Inferior parietal cortex (tissue), 1 donor: Measurements from ENCODE around the gene TAGLN3.

ENCODE experiments used
- DNase-seq: peaks from one replicate; pipeline ENCODE4 v3.0.0-alpha.2; 2016; ENCODE audit errors: extremely low spot score

Gene TAGLN3

DNA sequence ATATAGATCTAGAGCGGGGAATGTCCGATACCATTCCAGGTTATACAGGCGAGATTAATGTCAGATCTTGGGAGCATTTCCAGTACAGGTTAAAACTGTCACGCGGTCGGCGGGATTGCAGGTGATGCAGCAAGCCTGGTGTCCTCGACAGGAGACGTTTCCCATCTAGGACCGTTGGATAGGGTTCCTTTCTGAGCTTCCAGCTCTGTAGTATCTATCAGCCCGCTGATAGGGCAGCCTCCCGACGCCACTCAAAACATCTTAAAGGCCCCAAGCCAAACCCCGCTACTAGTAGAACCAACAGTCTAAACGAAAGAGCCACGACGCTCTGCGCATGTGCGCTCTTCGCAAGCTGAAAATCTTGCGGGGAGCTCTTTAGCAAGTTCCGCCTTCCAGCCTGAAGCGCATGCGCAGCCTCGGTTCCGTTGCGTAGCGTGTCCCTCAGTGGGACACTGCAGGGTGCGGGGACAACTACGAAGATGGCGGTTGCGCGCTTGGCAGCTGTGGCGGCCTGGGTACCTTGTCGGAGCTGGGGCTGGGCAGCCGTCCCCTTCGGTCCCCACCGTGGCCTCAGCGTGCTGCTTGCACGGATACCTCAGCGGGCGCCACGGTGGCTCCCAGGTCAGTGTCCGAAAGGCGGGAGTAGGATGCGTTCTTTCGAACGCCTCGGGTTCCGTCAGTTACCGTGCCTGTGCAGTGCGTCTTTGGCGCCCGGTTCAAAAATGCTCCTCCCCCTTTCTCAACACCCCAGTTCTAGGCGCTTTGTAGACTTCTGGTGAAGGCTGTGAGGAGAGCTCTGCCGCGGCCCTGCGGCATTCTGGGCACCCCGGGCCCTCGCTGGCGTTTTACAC lies 19.9 kb upstream of the TAGLN3 start, which contains the start of gene ABHD10:
Gene ABHD10 (plus strand): TSS at position 444 of the 851 bp plus-strand sequence. CDS start 36 bp downstream, at position 480.
- peak; percentile 99 for DNase-seq

DNA sequence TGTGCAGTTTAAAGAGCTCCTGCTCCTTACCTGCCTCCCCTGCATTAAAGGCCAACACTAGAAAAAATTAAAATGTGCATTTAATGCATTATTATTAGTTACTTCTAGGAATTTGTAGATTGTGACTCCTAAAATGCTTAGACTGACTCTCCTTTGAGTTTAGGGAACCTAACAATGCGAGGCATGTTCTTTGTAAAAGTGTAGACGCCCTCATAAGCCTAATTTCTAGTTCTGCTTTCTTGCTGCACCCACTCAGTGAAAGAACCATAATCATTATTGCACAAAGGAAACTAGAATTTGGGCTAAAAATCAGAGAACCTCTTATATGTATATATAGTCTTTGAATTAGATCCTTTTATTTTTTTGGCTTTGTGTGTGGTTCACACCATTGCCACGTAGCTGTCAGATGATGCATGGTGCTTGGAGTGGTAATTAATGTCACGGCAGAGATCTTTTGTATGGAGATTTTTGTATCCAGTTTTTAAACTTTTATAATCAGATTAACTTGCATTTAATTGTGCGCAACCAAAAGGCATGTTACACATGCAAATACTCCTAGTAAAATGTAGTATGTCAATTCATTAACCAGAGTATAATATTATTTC lies 19.2 kb upstream of the TAGLN3 start:
- DNase-seq: peak; percentile 50

DNA sequence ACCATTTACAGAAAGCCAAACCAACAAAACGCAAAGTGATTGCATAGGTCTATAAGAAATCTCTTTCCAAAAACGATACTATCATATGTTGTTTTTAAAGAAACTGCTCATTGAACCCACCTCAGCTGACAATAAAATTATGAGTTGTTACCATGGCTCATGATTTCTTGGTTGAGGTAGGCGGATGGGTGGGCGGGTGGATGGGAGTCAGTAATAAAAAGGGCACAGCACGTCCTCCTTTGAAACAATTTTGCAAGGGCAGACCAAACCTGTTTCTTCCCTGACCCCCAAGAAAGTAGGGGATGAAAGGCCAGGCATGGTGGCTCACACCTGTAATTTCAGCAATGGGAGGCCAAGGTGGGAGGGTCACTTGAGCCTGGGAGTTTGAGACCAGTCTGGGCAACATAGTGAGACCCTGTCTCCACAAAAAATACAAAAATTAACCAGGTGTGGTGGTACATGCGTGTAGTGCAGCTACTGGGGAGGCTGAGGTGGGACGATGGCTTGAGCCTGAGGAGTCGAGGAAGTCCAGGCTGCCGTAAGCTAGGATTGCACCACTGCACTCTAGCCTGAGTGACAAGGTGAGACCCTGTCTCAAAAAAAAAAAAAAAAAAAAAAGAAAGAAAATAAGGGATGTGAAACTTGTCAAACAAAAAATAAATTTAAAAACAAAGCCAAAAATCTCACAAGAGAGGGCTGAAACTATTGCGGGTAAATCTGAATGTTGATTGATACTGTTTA lies 17.8 kb upstream of the TAGLN3 start:
- DNase-seq: no peak

DNA sequence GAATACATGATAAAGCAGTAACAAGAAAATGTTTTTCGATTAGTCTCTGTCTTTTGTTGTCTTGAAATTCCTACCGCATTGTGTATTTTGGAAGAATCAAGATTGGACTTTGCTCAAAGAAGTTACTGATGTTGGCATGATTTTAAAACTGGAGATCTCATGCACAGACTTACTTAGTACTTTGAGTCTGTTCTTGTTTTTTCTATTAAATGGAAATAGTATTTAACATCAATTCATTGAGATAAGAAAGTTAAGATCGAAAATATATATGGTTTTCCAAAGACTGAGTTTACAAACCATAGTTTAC lies 17.3 kb upstream of the TAGLN3 start:
- DNase-seq: no peak

DNA sequence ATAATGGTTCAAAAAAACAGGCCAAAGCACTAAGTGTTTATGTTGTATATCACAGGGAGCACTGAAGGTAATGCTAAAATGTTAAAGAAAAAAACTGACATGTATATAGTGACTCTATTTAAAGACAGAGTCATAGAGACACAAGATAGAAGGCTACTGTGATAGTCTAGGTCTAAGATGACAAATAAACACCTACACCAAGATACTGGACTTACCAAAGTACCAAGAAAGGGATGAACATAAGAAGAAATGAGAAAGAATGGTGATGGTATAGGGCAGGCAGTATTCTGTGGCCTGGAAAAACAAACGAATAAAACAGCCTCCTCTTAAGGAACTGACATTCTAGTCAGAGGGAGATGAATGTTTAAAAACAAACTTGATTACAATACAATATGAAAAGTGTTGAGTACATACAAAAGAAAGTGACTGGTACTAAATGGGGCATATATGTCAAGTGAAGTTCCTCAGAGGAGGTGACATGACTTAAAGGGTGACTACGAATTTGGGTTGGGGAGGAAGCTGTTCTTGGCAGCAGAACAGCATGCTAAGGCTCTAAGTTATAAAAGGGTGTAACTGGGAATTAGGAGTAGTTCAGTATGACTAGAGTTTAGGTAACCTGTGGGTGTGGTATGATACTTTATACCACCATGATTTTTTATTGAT lies 14.0 kb upstream of the TAGLN3 start:
- no peak for DNase-seq

DNA sequence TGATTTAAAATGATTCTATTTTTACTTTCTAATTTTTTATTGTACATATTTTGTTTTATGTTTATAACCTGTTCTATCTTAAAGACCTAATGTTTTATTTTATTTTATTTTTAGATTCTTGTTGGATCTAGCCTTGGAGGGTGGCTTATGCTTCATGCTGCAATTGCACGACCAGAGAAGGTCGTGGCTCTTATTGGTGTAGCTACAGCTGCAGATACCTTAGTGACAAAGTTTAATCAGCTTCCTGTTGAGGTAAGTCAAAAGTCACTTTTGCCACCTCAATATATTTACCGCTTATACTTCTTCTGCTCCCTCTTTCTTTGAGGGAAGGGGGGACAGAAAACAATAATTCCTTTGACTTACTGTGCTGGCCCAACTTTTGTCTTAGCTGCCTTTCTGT lies 11.9 kb upstream of the TAGLN3 start:
- no peak for DNase-seq

DNA sequence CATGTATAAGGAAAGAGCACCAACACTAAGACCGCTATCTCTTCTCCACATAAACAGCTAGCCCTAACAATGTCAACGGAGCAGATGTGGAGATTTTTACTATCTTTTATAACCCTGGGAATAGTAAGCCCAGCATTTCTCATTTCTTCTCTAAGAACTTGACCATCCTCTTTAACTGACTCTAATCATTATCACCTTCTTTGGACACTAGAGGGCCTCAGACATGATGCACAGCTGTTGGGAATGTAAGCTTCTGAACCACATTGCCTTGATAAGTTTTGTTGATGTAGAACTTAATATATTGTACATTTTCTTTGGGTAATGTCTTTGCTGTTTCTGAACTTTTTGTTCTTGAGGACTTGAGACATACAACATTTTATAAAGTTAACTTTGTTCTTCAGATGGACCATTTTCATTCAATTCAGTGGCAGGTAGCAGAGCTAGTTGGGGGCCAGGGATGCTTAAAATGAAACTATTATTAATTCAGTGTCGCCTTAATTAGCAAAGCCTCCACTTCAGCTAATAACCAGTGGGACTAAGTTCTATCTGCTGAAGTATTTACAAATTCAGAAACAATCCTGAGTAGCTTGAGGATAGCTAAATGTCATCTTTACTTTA lies 9.6 kb upstream of the TAGLN3 start:
- DNase-seq: peak; percentile 77

DNA sequence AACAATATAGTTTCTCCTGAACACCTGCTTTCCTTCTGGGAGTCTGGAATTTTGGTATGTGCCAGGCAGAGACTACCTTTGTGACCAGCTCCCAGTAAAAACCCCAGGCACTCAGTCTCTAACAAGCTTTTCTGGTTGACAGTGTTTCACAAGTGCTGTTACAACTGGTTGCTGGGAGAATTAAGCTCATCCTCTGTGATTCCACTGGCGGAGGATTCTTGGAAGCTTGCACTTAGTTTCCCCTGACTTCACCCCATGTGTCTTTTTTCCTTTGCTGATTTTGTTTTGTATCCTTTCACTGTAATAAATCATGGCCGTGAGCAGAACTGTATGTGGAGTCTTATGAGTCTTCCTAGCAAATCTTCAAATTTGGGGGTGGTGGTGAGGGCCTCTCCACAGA lies 5.7 kb upstream of the TAGLN3 start:
- DNase-seq: no peak

DNA sequence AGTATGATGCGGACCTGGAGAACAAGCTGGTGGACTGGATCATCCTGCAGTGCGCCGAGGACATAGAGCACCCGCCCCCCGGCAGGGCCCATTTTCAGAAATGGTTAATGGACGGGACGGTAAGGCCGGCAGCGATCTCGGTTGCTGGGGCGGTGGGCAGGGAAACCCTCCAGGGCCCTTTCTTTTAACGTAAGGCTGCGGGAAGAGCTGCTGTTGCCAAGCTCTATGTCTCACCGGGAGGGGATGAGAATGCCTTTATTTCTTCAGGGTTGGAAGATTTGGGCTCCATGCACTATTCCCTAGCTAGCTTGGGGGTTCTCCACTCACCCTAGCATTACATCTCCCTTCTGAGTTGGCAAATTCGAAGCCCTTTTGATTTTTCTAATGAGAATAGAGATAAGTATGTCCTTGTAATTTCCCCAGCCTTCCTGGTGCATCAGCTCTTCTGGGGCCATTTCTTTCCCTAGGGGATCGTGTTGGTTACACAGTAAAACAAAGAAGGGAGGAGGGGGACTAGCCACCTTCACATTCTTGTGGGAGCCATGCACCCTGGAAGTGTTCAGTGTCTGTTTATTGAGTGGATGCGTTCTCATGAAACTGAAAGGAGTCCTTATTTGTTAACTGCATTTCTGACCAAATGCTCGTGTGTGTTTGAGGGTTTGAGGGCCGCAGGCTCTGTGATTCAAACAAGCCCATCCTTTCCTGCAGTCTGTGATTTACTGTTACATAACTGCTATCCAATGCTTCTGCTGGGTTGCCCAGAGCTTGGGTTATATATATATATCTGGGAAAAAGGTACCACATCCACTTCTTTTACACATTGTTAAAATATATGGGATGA lies 982 bp downstream of the TAGLN3 start:
- DNase-seq: peak; percentile 59

DNA sequence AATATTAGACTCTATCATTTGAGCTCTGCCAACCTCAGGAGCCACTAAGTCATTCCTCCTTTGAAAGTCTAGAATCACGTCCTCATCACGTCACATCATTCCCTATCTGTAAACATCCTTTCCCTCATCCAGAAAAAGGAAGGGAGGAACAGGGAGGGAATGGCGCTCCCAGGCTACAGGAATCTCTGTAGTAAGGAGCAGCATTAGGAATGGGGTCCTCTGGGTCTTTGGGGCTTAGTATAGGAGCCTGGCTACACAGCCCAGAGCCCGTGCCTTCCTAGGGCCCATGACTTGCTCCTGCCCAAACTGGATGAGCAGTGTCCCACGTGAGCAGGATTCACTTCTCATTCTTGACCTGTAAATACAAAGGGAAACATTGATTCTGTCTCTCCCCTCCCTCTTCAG lies 1.6 kb downstream of the TAGLN3 start:
- DNase-seq: peak; percentile 53

DNA sequence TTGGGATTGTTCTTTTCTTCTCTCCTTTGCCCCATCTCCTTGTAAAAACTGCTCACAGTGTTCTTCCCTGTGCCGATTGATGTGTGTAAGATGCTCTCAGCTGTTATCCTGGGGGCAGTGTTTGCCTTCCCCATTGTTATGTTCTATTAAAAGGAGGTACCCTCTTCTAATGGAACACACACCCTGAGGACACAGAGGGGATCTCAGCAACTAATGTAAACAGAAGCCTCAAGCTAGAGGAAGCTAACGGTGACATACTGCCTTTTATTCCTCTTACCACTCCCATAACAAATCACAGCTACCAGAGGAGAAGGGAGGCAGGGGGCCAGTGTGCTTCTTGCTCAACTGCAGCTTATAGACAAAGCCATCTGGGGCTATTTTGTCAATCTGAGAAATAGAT lies 2.2 kb downstream of the TAGLN3 start:
- no peak for DNase-seq

DNA sequence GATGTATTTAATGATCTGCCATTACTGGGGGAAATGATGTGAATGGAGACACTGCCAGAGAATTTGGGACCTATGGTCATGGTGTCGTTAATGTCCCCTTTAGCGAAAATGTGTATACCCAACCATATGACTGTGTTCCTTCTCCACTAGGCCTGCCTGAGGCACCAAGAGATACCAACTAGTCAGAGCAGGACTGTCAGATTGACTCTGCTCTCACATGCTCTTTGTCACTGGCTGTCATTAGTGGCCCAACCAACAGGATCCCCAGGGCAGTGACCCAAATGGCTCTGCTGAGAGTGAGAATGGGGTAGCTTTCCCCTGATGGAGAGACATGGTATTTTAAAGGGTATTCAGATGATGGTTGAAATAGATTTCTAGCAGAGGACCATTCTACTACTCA lies 2.8 kb downstream of the TAGLN3 start:
- no peak for DNase-seq

DNA sequence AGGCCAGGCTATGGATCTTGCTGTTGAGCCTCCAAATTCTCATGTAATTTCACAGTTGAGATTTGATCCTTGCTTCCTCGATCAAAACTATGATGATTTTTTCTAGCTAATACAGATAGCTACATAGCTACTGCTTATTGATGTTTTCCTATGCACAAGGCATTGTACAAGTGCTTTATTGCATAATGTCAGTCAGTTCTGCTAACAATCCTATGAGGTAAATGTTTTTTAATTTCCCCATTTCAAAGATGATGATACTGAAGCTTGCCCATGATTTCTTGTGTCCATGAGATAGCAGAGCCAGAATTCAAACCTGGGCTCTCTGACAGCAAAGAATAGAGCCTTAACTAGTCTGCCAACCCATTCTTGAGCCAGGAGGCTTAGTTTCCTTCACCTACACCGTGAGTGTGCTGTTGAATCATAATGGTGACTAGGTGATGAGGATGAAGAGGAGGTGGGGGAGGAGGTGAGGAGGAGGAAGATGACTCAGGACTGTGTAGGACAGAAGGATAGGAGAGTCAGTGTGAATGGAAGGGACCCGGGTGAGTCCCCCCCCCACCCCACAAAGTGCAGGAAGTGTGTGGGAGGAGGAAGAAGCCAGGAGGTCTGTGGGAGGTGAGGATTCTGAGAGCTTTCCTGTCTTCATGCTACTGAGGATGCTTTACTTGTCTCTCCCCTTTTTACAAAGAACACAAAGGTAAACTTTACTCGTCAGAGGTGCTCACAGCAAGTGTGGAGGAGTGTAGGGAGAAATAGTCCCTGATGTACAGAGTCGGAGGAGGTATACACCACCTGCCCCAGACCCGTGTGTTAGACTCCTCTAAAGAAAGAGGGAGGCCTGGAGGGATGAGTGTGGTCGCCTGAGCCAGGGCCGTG lies 3.6 kb downstream of the TAGLN3 start:
- DNase-seq: no peak

DNA sequence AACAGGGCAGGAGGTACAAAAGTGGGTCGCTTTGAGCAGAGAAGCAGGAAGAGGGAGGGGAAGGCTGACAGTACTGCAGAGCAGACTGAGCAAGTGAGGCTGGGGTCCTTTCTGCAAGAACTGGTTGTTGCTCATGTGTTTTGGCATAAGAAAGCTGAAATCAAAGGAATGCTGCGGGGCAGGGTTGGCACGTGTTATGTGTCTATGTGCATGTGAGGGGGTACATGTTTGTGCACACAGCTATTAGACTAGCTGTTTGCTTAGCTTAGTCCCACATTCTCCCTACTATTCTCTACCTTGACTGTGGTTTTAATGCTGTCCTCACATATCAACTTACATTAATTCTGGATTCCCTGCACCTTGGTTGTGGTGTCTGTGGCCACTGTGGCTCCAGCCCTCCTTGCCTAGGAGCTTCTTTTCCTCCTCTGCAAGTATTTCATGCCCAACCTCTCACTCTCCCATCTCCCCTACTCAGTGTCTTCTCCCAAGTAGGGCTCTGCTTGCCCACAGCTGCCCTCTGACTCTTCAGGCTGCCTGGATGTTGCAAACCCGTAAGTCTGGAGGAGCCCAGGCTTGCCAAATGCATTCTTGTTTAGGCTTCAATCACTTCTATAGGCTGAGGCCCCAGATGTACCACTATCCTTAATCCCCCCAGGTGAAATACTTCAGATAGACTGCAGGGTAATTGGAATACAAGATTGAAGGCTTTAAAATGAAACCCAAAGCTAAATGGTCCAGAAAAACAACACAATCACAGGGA lies 4.8 kb downstream of the TAGLN3 start:
- DNase-seq: no peak

DNA sequence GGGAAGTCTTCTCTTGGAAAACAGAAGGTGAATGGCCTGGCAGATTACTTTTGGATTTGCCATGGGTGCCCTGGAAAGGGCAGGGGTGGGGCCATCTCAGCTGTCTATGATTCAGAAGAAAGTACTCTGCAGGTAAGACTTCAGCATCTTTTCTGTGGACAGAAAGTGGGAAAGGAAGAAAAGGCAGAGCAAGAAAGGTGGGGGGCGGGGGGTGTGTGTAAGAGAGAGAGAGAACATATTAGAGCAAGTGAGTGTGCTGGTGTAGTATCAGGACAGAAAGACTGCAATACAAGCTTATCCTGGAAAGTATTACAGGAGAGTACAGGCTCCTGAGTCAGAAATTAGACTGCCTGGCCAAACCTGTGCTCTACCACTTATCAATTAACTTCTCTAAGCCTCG lies 5.5 kb downstream of the TAGLN3 start:
- no peak for DNase-seq

DNA sequence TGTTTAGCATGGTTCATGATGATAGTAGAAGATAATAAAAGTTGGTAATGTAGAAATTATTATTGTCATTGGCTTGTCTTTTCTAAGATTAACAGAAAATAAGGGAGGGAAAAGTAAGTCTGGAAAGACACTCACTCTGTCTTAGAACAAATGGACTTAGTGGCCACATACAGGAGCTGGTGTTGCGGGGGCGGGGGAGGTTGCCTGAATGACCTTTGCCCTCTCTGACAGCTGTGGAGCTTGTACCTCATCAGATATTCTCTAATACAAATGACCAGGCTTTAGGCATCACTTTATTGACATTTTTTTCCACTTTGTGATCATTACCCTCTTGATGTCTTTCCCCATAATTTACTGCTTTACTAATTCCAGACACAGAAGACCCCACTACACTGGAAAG lies 5.9 kb downstream of the TAGLN3 start:
- no peak for DNase-seq

DNA sequence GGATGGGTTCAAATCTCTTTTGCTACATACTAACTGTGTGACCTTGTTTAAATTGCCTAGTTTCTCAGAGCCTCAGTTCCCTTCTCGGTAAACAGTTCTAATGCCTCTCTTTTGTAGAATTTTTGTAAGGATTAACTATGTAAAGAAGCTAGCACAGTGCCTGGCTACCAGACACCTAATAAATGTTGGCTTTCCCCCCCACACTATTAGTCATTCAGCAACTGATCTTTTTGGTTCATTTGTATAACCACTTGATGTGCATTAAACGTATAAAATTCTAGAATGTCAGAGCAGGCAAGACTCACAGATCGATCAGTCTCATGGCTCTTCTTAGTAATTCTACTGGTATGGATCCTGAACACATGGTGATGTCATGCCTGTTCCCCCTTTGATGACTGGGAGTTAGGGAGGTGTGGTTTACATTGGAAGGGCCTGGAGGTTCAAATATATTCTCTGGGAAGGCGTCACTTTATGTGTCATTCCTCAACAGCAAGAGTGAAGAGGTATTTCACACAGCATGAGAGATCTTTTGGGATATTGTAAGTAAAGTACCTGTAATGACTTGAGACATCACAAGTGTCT lies 6.5 kb downstream of the TAGLN3 start:
- DNase-seq: no peak

DNA sequence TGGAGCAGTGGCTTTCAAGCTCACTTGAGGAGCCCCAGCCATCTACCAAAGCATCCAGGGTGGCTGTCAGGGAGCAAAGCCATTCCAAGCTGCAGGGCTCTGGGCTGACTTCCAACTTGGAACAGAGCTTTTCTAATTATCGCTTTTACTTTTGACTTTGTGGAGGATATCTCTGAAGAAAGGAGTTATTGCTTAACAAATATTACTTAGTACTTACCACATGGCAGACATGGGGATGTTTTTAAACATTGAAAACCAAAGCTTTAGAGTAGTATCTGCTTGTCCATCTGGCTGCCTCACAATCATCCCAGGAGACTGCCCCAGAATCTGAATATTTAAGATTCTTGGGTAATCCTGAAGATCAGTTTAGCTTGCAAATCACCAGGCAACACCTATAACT lies 8.9 kb downstream of the TAGLN3 start:
- DNase-seq: no peak

DNA sequence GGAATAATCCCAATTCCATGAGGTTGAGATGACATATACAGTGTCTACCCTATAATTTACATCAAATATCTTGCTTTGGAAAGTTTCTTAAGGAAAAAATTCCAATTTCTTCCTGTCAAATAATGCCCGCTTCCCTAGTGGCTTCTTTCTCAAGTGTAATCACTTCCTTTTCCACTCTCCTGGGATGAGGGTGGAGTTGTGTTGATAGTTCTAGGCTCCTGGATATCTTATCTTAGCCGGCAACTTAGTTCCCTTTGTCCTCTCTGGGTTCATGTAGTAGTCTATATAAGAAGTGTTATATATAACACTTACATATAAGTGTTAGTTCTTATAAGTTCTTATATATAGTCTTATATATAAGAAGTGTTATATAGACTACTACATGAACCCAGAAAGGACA lies 10.9 kb downstream of the TAGLN3 start:
- no peak for DNase-seq
